HG03460 (cell line): ENCODE data around the gene OR5T1.

Experiments used
- ATAC-seq: cut with Tn5 transposase; IDR thresholded peaks from one replicate; pipeline ENCODE4 v1.9.1; 2021; ENCODE audit not compliant: unreplicated experiment

OR5T1 gene

GRCh38 chr11:56273854-56274253 lies at the start of gene OR5T1:
TSS of gene OR5T1 (plus strand) at chr11:56274154. CDS start at chr11:56275639, 1,485 bp downstream.
- ATAC-seq, result no peak

- no peak for ATAC-seq
Measured at GRCh38 chr11:56234155-56234554, 39.8 kb upstream of the OR5T1 start, which contains the start of gene OR5T2. TSS of gene OR5T2 (minus strand) at chr11:56234255. CDS start at chr11:56233062, 1,193 bp downstream.

- no peak for ATAC-seq
Measured at GRCh38 chr11:56251954-56252353, 22.0 kb upstream of the OR5T1 start, which contains the start of gene OR5T3. TSS of gene OR5T3 (plus strand) at chr11:56252254. CDS start at chr11:56252254, 0 bp downstream.

GRCh38 chr11:56271092-56271491 lies 2.9 kb upstream of the OR5T1 start:
- no peak for ATAC-seq

GRCh38 chr11:56292154-56292553 lies 18.2 kb downstream of the OR5T1 start, which contains the start of gene OR8H1:
TSS of gene OR8H1 (minus strand) at chr11:56292254. CDS start at chr11:56291062, 1,192 bp downstream.
- no peak for ATAC-seq

- no peak for ATAC-seq
Measured at GRCh38 chr11:56296898-56297297, 22.9 kb downstream of the OR5T1 start.

GRCh38 chr11:56307836-56308235 lies 33.9 kb downstream of the OR5T1 start:
- no peak for ATAC-seq

GRCh38 chr11:56314844-56315243 lies 40.9 kb downstream of the OR5T1 start, which contains the start of gene OR8K3:
TSS of gene OR8K3 (plus strand) at chr11:56315144. CDS start at chr11:56318307, 3,163 bp downstream.
- ATAC-seq, result no peak
